HG02588 (cell line): Measurements from ENCODE around the gene SUCLA2.

ENCODE experiments used
- ATAC-seq: cut with Tn5 transposase; IDR thresholded peaks from one replicate; pipeline ENCODE4 v1.9.1; 2021; ENCODE audit warnings: mild to moderate bottlenecking, moderate library complexity; ENCODE audit not compliant: unreplicated experiment

The SUCLA2 gene

DNA sequence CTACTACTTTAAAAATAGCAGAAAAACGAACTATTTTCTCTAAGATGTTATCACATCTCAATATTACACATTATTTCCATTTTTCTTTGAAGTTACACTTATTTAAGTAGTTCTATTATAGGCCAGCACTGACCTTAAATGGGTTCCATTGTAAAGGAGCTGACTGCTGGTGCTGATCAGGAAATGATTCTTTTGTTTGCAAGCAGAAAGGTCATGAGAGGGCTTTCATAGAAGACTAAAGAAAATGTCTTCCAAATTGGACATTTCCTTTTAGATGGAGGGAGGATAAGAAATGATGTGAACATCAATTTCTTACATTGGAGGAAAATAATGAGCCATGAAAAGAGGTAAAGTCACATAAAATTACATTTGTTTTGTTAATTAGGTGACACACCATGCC lies 96.2 kb downstream of the SUCLA2 start:
- ATAC-seq: no peak

GRCh38 chr13:47904241-47904640 lies 96.8 kb downstream of the SUCLA2 start:
- no peak for ATAC-seq

- no peak for ATAC-seq
Measured at GRCh38 chr13:47903836-47904235, 97.2 kb downstream of the SUCLA2 start.

DNA sequence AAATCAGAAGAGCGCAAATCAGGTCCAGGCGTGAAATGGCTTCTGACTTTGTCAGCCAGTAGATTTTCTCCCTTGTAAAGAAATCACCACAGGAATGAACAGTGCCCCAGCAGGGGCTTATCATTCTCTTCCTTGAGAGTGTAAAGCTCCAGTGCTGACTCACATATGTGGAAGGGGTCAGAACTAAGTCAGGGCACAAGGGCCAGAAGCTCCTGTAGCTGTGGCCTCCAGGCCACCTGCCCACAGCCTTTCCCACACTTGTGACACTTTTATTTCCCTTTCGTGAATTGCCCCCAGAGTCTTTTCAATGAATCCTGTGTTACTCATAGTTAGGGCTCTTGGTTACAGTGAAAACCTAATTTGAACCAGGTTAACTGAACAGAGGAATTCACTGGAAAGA lies 99.6 kb downstream of the SUCLA2 start:
- ATAC-seq: no peak

GRCh38 chr13:47898080-47898479 lies 103.0 kb downstream of the SUCLA2 start:
- no peak for ATAC-seq

GRCh38 chr13:47897411-47898050 lies 103.5 kb downstream of the SUCLA2 start:
- no peak for ATAC-seq

DNA sequence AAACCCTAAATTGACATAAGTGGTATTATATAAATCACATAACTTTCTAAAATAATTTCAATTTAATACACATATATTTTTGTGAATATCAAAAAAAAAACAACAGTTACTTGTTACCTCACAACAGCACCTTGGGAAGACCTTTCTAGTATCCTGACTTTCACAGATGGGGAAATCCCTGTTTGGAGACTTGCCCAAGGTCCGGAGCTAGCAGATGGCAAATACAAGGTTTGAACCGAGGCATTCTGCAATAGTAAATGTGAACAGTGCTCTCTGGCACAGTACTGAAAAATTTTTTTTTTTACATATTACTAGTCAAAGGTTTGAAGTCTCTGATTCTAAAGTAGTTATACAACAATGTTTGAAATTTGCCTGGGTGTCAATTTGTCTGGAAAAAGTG lies 104.5 kb downstream of the SUCLA2 start:
- ATAC-seq: no peak

GRCh38 chr13:47896111-47896510 lies 105.0 kb downstream of the SUCLA2 start:
- ATAC-seq: no peak

DNA sequence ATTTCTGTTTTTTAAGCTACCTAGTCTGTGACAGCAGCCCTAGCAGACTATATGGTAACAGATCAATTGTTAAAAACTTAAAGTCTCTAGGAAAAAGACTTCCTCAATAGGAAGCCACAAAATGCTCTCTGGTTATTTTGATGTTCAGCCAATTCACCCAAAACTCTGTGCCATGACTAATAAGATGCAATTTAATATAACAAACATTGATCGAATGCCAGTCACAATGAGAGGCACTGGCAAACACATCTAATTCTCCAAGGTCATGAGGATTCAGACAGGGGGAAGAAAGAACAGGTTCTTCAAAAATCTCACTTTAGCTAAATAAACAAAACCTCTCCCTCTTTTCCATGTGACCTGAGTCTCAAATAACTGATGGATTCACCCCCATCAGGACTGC lies 107.5 kb downstream of the SUCLA2 start:
- no peak for ATAC-seq
